HG03045 (cell line): ENCODE data around the gene SDK1.

Experiments used
- ATAC-seq: cut with Tn5 transposase; IDR thresholded peaks from one replicate; pipeline ENCODE4 v1.9.1; 2021; ENCODE audit warnings: mild to moderate bottlenecking, moderate library complexity; ENCODE audit not compliant: unreplicated experiment

SDK1 gene

DNA sequence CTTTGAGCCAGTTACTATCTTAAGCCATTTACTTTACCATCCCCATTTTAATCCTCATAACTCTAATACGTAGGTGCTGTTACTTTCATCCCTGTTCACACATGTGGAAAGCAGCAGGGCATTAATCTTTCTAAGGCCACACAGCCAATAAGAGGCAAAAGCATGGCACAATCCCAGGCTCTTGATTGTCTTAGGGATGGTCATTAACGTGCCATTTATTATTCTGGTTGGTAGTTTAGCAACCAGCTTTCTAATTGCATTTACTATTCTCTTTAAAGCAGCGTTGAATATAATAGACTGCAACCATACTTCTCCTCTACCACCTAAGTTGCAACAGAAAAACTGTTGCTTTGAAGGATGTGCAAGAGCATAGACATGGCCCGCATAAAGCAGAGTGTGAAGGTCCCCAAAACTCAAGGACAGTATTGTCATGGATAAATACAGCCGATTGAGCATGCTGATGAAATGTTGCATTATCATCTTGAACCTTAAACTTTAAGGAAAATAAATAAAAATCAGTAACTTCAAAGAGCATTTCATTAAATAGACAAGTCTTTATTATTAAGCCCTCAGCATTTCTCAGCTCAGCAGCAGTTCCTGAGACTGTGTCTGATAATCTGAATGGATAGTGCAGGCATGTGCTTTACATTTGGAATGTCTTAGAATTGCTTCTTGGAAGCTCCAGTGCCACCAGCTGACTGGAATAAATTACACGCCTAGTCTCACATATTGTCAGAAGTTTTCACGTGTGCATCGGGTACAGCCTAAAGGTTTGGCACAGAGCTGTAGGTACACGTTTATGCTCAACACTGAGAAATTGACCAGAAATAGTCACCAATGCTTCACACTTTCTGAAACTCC lies 467.1 kb downstream of the SDK1 start:
- ATAC-seq, result no peak

DNA sequence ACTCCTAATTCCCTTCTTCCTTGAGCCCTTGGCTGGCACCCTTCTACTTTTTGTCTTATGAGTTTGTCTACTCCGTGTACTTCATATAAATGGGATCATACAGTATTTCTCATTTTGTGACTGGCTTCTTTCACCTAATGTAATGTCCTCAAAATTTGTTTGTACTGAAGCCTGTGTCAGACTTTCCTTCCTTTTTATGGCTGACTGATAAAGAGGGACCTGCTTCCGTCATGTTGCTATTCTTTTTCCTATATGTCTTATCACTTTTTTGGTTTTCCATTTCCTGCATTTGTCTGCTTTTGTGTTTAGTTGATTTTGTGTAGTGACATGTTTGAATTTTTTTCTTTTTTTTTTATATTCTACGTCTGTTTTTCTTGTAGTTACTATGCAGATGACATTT lies 470.9 kb downstream of the SDK1 start:
- no peak for ATAC-seq

DNA sequence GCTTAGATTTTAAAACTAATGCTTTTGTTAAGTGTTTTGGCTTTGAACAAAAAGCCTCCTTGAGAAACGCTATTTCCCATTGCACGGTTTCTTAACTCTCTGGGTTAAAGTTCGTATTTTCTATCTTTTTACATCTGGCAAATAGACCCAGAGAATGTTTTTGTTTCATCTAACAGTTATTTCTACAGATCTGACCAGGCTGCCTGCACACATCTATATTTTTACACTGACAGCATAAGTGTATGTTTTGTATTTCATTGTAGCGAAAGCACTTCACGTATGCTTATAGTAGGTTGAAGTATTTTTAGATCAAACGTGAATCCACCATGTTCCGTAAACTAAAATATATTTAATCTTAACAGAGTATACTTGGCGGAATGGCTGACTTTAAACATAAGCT lies 477.3 kb downstream of the SDK1 start:
- no peak for ATAC-seq

- ATAC-seq, result no peak
Measured at GRCh38 chr7:3780016-3780415, 479.0 kb downstream of the SDK1 start.

GRCh38 chr7:3780525-3780924 lies 479.5 kb downstream of the SDK1 start:
- no peak for ATAC-seq

DNA sequence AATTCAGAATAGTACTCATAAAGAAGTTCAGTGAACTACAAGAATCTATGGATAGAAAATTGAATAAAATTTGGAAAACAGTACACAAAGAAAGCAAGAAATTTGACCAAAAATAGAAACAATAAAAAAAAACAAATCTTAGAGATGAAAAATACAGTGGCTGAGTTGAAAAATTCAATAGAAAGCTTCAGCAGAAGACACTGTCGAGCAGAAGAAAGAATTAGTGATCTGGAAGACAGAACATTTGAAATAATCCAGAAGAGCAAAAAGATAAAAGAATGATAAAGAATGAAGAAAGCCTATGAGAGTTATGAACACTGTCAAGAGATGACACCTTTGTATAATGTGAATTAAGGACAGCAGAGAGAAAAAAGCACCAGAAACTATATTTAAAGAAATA lies 480.6 kb downstream of the SDK1 start:
- no peak for ATAC-seq

DNA sequence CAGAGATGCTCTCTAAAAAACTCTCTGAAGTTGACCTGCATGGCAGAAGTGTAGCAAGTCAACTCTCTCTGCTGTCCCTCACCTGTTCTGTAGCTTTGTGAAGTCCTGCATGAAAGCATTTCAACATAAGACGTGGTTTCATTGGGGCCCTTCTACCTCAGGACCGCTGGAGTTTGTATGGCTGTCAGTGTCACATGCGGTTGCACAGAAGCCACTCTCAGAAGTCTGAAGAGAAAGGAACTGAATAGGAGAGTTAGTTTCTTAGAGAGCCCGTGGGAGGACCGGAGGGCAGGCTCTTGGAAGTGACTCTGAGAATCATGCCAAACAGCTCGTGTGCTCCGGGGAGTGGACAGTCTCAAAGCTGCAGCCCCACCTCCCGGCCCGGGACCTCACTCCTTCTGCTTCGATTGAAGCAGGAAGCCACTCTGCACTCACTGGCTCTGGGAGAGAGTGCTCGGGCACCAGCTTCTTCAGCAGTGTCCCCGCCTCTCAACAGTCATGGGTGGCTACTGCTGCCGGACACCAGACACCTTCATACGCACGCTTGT lies 486.7 kb downstream of the SDK1 start:
- no peak for ATAC-seq

GRCh38 chr7:3790803-3791202 lies 489.8 kb downstream of the SDK1 start:
- no peak for ATAC-seq

DNA sequence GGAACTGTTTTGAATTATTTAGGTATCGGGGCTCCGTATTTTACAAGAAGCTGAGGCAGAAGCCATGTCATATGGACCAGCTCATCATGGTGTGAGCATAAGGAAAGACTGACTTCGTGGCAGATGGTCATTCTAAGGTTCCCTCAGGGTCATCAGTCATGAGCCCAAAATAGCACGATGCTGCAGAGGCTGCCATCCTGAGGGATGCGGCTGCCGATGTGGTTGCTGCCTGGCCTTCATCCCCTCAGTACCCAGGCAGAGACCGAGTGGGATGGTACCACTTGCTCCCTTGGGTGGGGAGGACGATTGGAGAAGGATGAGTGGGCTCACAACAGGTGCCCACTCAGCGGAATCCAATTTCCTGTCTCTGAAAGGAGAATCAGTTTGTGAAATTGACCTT lies 490.3 kb downstream of the SDK1 start:
- ATAC-seq, result no peak

DNA sequence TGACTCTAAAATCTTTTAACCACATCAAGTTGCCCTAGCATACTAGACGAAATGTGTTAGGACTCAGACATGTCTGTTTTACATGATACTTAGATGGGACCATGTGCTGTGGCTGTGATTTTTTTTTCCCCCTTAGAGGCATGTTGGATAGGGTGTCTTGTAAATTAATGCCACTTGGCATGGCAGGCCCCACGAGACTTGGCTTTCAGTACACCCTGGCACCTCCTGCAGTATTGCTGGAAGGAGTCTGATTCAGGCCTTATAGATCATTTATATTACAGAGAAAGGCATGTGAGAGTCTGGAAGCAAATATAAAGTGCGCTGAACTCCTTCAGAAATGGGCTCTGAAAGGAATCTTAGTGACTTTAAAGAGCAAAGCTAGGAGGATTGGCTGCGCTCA lies 494.1 kb downstream of the SDK1 start:
- ATAC-seq, result no peak

GRCh38 chr7:3795781-3796180 lies 494.7 kb downstream of the SDK1 start:
- ATAC-seq, result no peak

- ATAC-seq, result no peak
Measured at GRCh38 chr7:3805151-3805550, 504.1 kb downstream of the SDK1 start.

DNA sequence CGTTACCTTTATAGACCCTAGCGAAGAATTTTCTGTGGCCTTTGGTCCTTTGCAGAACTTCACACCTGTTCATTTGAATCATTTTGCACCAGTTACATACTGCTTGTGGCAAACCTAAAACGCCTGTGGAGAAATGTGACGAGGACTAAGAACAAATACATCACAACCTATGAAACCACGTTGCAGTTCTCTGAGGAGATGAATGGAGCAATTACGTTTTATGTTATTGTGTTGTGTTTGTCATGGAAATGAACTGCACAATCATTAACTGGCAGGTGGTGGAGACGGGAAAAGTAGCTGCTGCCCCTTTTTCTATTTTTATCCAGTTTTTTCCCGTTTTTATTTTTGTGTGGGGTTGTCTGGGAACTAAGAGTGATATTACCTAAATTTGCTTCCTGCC lies 505.5 kb downstream of the SDK1 start:
- ATAC-seq, result no peak

- ATAC-seq, result no peak
Measured at GRCh38 chr7:3807824-3808223, 506.8 kb downstream of the SDK1 start.

- ATAC-seq, result no peak
Measured at GRCh38 chr7:3821488-3821887, 520.4 kb downstream of the SDK1 start.

DNA sequence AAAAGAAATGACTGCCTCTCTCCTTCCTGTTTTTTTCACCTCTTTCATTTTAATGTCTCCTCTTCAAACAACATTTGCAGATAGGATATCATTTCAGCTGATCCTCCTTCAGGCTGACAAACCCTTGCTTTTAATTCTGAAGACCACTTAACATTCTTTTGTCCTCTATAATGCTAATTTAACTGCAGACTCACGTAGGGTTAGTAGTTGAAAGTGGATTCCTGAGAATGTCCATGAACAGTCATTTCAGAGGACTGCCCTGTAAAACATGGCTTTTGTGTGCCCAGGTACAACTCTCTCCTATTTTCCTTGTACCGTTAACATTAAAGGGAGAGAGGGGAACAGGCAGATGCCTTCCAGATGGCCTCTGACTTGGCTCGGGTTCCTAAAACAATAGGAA lies 524.4 kb downstream of the SDK1 start:
- ATAC-seq, result no peak

DNA sequence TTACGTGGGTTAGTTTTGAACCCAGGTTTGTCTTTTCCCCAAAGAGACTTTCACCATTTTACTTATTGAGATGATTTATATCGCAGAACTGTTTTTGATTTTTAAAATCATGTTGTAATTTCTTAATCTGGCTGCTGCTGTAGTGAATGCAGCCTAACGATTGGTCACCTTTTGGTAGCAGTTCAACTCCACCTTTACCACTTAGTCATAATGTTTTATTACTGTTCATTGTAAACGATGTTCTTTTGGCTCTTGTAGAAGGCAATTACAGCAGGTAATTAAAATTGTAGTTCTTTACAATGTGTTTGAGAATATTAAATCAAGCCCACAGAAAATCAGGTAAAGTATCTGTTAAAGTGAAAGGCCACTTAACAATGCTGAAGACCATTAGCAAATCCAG lies 531.1 kb downstream of the SDK1 start:
- ATAC-seq, result no peak

DNA sequence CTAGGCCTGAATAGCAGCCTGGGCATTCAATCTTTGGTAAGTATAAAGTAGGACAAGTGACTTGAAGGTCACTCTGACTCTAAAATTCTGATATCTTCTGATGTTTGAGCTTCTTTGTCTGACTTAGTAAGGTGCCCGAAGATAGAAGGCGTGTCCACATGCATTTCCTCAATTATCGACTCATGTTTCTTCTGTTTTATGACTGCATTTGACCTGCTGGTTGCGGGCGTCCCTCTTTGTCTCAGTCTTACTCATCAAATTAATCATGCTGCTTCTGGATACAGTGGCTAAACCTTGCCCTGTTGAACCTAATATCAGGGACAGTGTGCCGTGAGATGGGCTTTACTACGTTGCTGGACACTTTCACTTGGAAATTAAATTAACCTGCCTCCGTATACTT lies 534.1 kb downstream of the SDK1 start:
- no peak for ATAC-seq

DNA sequence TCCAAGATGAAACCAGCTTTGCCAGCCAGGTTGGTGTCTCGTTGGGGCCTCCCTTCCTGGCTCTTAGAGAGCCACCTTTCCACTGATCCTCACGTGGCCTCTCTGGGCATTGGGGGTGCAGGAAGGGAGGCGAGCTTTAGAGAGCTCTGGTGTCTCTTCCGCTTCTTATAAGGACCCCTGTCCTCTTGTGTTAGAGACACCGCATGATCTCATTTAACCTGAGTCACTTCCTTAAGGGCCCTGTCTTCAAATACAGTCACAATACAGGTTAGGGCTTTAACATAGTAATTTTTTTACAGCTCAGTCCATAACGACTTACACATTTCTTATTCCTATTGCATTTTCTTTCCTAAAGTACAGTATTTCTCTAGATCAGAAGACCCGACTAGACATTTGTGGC lies 535.8 kb downstream of the SDK1 start:
- ATAC-seq, result no peak

DNA sequence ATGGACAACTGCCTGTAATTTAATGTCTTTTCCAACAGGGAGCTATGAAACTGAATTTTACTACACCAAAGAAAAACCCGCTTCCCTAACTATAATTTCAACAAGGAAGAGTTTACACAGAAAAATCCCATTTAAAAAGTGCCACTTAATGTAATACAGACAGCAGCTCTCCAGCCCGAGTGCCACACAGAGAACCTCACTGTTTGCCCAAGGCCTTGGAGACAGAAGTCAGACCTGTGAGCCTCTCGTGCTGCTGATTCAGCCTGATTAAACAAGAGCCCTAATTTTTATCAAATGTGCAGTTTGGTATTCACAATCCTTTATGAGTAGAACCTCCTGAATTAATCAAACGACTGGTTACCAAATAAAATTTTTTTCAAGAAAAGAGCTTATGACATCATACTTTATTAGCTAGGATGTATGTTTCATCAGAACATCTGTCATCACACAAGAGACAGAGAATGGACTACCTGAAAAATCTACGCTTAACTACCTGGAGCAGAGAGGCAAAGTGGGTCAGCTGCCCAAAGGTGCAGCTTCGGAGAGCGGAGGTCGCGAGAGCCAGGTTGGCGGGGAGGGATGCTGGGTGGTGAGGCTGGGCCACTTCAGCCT lies 543.6 kb downstream of the SDK1 start:
- no peak for ATAC-seq

GRCh38 chr7:3846738-3847137 lies 545.7 kb downstream of the SDK1 start:
- ATAC-seq, result no peak

DNA sequence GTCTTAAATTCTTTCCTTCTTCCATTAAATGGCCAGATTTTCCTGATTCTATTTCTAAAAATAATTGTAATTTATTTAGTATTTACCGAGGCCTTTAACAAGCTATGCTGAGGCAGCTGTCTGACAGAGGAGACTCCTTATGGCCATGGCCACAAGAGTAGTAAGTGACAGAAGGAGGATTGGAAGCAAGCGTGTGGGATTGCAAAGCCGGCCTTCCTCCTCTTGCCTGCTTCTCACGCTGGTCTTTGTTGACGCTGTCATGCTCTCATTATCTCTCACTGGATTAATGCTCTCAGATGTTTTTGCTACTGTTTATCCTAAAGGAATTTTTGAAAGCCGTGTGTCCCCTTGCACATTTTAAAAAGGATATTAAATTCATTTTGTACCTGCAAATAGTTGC lies 546.3 kb downstream of the SDK1 start:
- no peak for ATAC-seq
